Duodenal mucosa (tissue), 2 donors: ENCODE measurements around the gene PLCB3.

Source experiments
- H3K27ac ChIP-seq: one replicate; pipeline ENCODE4 v1.7.0; 2013; ENCODE audit warnings: low read depth, low read length
- H3K27me3 ChIP-seq, 2 donors: one replicate each; pipeline ENCODE4 v1.7.0; 2013; ENCODE audit warnings: low read length in 2 of 2, control low read depth in 1 of 2; ENCODE audit not compliant: insufficient read depth in 2 of 2, control insufficient read depth in 1 of 2
- H3K36me3 ChIP-seq, 2 donors: one replicate each; pipeline ENCODE4 v1.7.0; 2013; ENCODE audit warnings: low read length in 2 of 2, control low read depth in 1 of 2; ENCODE audit not compliant: insufficient read depth in 2 of 2, control insufficient read depth in 1 of 2
- H3K4me1 ChIP-seq, 2 donors: one replicate each; pipeline ENCODE4 v1.7.0; 2013; ENCODE audit warnings: low read length in 2 of 2, control low read depth in 1 of 2; ENCODE audit not compliant: insufficient read depth in 2 of 2, control insufficient read depth in 1 of 2
- H3K4me3 ChIP-seq, 2 donors: one replicate each; pipeline ENCODE4 v1.7.0; 2013; ENCODE audit warnings: low read length in 2 of 2, low read depth in 1 of 2
- H3K9ac ChIP-seq, 2 donors: one replicate each; pipeline ENCODE4 v1.7.0; 2013; ENCODE audit warnings: low read length in 2 of 2, low read depth in 1 of 2
- H3K9me3 ChIP-seq, 2 donors: one replicate each; pipeline ENCODE4 v1.7.0; 2013; ENCODE audit warnings: low read length in 2 of 2, control low read depth in 1 of 2; ENCODE audit not compliant: control insufficient read depth in 1 of 2

The PLCB3 gene

DNA sequence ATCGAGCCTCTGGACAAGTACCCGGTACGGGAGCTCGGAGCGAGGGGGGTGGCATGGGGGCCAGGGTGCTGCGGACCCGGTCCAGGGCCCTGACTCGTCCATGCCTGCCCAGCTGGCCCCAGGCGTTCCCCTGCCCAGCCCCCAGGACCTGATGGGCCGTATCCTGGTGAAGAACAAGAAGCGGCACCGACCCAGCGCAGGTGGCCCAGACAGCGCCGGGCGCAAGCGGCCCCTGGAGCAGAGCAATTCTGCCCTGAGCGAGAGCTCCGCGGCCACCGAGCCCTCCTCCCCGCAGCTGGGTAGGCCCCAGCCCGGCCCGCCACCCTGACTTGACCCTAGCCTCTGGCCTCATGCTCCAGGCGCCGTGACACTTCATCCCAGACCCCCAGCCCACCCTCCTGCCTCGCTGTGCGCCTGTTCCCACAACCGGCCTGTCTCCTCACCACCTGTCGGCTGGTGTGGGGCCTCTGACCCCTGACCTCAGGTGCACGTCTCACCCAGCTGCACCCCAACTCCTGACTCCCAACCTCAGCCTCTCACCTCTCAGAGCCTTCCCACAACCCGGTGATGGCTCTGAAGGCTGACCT, 7.7 kb downstream of the PLCB3 start:
- Histone ChIP-seq H3K36me3 (peaks cover 57 to 94% of the 10 kb centered on the region in 2 donors), H3K4me1 (peaks cover 16 to 17% of the 10 kb centered on the region in 2 donors), H3K27me3 (no peaks in the 10 kb centered on the region)

DNA sequence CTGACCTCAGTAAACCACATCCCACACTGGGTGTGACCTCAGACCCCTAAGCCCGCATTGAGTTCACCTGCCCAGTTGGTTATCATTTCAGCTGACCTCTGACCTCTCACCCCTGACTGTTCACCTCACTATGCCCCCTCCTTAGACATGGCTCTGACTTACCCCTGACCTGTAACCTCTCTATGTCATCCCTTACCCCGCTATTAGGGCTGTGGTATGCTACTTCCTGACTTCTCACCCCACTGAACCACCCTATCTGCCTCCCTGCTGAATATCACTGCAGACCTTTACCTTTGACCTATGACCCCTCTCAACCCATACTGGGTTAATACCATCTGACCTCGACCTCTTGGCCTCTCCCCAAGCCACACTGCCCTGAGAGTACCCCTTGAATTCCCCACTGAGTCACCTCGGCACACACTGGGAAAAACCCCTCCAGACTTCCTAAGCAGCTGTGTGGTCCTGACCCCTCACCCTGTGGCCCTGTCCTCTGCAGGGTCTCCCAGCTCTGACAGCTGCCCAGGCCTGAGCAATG, 8.3 kb downstream of the PLCB3 start:
- no peak overlapping the region for H3K27ac ChIP-seq
- no peaks in the 10 kb centered on the region for H3K9me3 ChIP-seq
- H3K9ac ChIP-seq, result no peak overlapping the region
- H3K4me1 ChIP-seq, result peaks cover 10 to 15% of the 10 kb centered on the region in 2 donors
- peaks cover 63 to 94% of the 10 kb centered on the region in 2 donors for H3K36me3 ChIP-seq
- no peak overlapping the region for H3K4me3 ChIP-seq
- H3K27me3 ChIP-seq, result no peaks in the 10 kb centered on the region

More for the DNA sequence above, 7.7 kb downstream of the PLCB3 start:
- no peaks in the 10 kb centered on the region for H3K9me3 ChIP-seq
- no peak overlapping the region for H3K9ac ChIP-seq
- no peak overlapping the region for H3K4me3 ChIP-seq
- H3K27ac ChIP-seq, result no peak overlapping the region

DNA sequence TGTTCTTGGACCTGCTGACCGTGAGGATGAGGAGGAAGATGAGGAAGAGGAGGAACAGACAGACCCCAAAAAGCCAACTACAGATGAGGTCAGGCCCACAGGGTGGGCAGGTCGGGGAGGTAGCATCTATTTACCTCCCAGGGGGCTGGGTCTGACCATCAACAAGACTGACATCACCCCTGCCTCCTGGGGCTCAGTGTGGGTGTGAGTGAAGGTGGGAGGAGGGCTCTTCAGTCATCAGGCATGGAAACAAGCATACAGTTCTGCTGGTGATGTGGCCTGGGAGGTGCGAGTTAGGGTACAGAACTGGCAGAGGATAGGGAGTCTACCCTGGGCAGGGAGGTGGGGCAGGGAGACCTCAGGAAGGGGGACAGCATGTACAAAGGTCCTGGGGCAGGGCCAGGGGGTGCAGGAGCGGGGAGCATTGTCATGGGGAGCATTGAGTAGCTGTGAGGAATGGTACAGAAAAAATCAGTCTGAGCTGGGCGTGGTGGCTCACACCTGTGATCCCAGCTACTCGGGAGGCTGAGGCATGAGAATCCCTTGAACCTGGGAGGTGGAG, 8.9 kb downstream of the PLCB3 start:
- H3K4me1 ChIP-seq, result peaks cover 5 to 9% of the 10 kb centered on the region in 2 donors
- H3K9me3 ChIP-seq, result no peaks in the 10 kb centered on the region
- H3K27ac ChIP-seq, result no peak overlapping the region
- peaks cover 60 to 90% of the 10 kb centered on the region in 2 donors for H3K36me3 ChIP-seq
- H3K27me3 ChIP-seq, result no peaks in the 10 kb centered on the region
- H3K4me3 ChIP-seq, result no peak overlapping the region
- no peak overlapping the region for H3K9ac ChIP-seq

DNA sequence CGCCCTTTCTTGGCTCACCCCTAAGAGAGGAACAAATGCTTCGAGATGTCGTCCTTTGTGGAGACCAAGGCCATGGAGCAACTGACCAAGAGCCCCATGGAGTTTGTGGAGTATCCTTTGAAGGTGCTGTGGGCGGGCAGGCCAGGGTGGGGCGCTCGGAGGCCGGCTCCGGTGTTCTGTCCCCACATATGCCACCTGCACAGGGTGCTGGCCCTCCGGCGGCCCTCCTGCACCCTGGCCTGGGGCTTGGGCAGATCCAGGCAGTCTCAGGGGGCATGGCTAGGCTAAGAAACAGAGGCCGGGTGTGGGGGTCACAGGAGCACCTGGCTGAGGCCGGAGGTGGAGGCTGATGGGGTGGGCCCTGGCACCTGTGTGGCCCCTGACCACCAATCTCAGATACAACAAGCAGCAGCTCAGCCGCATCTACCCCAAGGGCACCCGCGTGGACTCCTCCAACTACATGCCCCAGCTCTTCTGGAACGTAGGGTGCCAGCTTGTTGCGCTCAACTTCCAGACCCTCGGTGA, 10.3 kb downstream of the PLCB3 start:
- no peak overlapping the region for H3K27ac ChIP-seq
- H3K9ac ChIP-seq, result no peak overlapping the region
- H3K27me3 ChIP-seq, result no peaks in the 10 kb centered on the region
- no peaks in the 10 kb centered on the region for H3K9me3 ChIP-seq
- H3K4me1 ChIP-seq, result peaks cover 17 to 19% of the 10 kb centered on the region in 2 donors
- peaks cover 63 to 90% of the 10 kb centered on the region in 2 donors for H3K36me3 ChIP-seq
- H3K4me3 ChIP-seq, result no peak overlapping the region

DNA sequence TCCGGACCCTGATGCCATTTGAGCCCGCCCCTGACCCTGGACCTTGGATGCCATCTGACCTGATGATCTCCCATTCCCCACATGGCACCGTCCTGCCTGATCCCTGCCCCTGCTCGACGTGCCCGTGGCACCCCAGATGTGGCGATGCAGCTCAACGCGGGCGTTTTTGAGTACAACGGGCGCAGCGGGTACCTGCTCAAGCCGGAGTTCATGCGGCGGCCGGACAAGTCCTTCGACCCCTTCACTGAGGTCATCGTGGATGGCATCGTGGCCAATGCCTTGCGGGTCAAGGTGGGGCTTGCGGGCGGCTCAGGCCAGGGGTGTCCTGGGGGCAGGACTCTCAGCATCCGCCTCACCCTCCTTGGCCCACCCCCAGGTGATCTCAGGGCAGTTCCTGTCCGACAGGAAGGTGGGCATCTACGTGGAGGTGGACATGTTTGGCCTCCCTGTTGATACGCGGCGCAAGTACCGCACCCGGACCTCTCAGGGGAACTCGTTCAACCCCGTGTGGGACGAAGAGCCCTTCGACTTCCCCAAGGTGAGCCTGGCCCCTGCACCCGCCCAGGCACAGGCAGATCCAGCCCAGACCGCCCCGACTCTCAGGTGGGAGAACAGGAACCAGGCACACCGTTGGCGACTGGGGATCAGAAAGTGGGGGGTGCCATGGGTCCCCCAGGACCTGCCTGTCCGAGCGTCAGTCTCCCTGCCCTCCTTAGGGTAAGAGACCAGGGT, 11.1 kb downstream of the PLCB3 start:
- Histone ChIP-seq H3K27ac (no peak overlapping the region), H3K4me1 (peaks cover 22 to 25% of the 10 kb centered on the region in 2 donors), H3K9me3 (no peaks in the 10 kb centered on the region), H3K27me3 (no peaks in the 10 kb centered on the region), H3K36me3 (peaks cover 62 to 89% of the 10 kb centered on the region in 2 donors), H3K9ac (no peak overlapping the region), H3K4me3 (no peak overlapping the region)

DNA sequence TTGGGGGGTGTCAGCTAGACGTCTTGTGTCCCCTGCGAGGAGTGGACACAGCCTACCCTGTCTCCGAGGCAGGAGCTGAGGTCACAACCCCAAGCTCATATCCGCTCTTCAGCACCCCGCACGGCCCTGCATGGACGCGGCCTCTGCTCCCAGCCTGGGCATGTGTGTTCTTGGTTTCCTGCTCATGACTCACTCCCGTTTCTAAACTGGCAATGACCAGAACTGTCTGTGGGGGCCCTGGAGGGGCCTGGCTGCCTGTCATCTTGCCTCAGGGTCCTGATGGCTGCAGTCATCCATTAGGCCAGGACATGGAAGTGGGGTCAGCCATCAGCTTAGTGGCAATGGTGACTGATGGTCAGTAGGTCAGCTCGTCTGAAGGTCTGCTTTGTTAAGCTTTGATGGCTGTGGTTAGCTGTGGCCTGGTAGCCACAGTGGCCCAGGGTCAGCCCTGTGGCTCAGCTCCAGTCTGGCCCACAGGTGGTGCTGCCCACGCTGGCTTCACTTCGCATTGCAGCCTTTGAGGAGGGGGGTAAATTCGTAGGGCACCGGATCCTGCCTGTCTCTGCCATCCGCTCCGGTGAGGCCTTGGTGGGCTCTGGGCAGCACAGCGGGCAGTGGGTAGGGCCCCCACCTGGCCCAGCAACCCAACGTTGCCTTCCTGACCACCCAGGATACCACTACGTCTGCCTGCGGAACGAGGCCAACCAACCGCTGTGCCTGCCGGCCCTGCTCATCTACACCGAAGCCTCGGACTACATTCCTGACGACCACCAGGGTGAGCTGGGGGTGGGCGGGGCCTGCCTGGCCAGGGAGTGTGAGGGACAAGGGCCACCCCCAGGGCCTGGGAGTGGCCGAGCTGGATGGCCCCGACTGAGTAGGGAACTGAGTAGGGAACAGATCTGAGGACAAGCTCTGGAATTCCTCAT, 12.0 kb downstream of the PLCB3 start:
- H3K27me3 ChIP-seq, result no peaks in the 10 kb centered on the region
- H3K4me1 ChIP-seq, result peaks cover 31 to 34% of the 10 kb centered on the region in 2 donors
- no peak overlapping the region for H3K4me3 ChIP-seq
- no peak overlapping the region for H3K9ac ChIP-seq
- H3K36me3 ChIP-seq, result peaks cover 61 to 86% of the 10 kb centered on the region in 2 donors
- H3K9me3 ChIP-seq, result no peaks in the 10 kb centered on the region
- no peak overlapping the region for H3K27ac ChIP-seq

DNA sequence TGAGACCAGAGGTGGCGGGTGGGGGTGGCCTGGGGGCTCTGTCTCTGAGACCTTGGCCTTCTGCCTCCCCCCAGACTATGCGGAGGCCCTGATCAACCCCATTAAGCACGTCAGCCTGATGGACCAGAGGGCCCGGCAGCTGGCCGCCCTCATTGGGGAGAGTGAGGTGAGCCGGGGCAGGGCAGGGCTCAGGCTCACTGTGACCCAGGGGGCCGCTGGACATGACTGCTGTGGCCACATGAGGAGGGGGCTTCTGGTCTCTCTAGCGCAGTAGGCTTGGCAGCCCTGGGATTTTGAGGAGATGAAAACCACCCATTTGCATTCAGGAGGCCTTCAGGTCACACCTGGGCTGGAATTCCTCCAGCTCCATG, 12.6 kb downstream of the PLCB3 start:
- Histone ChIP-seq H3K27me3 (no peaks in the 10 kb centered on the region), H3K27ac (no peak overlapping the region), H3K4me1 (peaks cover 34 to 40% of the 10 kb centered on the region in 2 donors), H3K4me3 (no peak overlapping the region), H3K9me3 (no peaks in the 10 kb centered on the region), H3K36me3 (peaks cover 62 to 80% of the 10 kb centered on the region in 2 donors), H3K9ac (no peak overlapping the region)

DNA sequence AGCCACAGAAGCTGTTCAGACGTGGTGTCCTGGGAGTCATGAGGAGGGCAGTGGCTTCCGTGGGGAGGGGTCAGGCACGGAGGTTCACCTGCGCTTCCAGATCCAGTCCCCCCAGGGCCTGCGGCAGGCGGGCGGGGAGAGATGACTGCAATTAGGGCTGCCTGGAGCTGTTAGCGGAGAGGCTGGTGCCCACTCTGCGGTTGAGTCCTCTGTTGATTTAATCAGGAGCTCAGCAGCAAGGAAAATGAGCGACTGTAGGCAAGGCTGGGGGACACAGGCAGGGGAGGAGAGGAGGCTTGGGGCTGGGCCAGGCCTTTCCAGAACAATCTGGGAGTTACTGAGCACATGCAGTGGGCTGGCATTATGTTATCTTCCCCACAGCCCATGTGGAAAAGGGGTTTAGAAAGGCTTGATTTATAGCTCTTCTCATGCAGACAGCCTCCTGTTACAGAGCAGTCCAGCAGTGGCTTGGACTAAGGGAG, 13.1 kb downstream of the PLCB3 start:
- H3K36me3 ChIP-seq, result peaks cover 61 to 75% of the 10 kb centered on the region in 2 donors
- H3K4me3 ChIP-seq, result no peak overlapping the region
- no peak overlapping the region for H3K27ac ChIP-seq
- no peak overlapping the region for H3K9ac ChIP-seq
- H3K4me1 ChIP-seq, result peaks cover 36 to 39% of the 10 kb centered on the region in 2 donors
- no peaks in the 10 kb centered on the region for H3K9me3 ChIP-seq
- no peaks in the 10 kb centered on the region for H3K27me3 ChIP-seq
